ENCODE data around the gene DGKG. TPM values are rescaled to one million over a fixed set of nuclear protein-coding genes. Genes with fewer than 3 reads are reported as not detected.

Gene DGKG
- total and polyA plus RNA-seq, 2 of the 8 experiments (the other 6 are each of a cell fraction or from before 2014, with no cell fraction given), result 0.30 to 0.48 TPM

GRCh38 chr3:186189492-186189891 lies 172.5 kb downstream of the DGKG start:
- Histone ChIP-seq H3K79me1 (ENCODE audit: low read depth, low read length) (no peaks in the 10 kb centered on the region), H3K79me2 (ENCODE audit: control insufficient read depth in 1 of 2, insufficient read depth in 2 of 2, low read length in 2 of 2) (no peaks in the 10 kb centered on the region), H4K8ac (ENCODE audit: extremely low read depth, insufficient read depth, low read length) (no peak overlapping the region), H3K23me2 (ENCODE audit: low read depth, low read length) (peaks cover 7% of the 10 kb centered on the region; the same call in 1 of the 2 replicates), H4K5ac (ENCODE audit: insufficient read length, low read depth, low read length) (no peak overlapping the region), H4K20me1 (replicated peaks in 1 of 2; ENCODE audit: control insufficient read depth in 1 of 2, insufficient read depth in 2 of 2, low read length in 2 of 2) (peaks cover 0 to 2% of the 10 kb centered on the region in 2 experiments), H4K91ac (replicated peaks; ENCODE audit: insufficient read length, low read length) (no peak overlapping the region), H3K14ac (ENCODE audit: insufficient read length) (no peak overlapping the region), H2BK20ac (ENCODE audit: low read length) (no peak overlapping the region), H3K4ac (replicated peaks; ENCODE audit: insufficient read length, low read depth, low read length) (no peak overlapping the region), H3K4me1 (replicated peaks in 1 of 4; ENCODE audit: control insufficient read depth in 3 of 4, insufficient read depth in 4 of 4, low read length in 3 of 4) (peaks cover 3 to 8% (median 4%) of the 10 kb centered on the region in 4 experiments; a peak in 6 of 7 replicates), H2BK120ac (replicated peaks; ENCODE audit: low read depth, low read length) (no peak overlapping the region), H3K4me2 (ENCODE audit: insufficient read depth in 1 of 2, low read depth in 2 of 2, low read length in 2 of 2) (no peak overlapping the region), H3K4me3 (ENCODE audit: extremely low read depth in 1 of 4, insufficient read depth in 2 of 4, low read depth in 3 of 4, low read length in 4 of 4) (no peak overlapping the region), H2BK12ac (ENCODE audit: low read depth, low read length) (no peak overlapping the region), H3K9ac (replicated peaks in 1 of 4; ENCODE audit: extremely low read depth in 1 of 4, low read depth in 3 of 4, low read length in 3 of 4) (no peak overlapping the region), H2AK5ac (ENCODE audit: low read depth, low read length) (no peak overlapping the region), H2AFZ (ENCODE audit: low read length) (no peak overlapping the region), H2BK5ac (ENCODE audit: low read depth, low read length) (no peak overlapping the region), H3K27ac (ENCODE audit: low read depth, low read length) (no peak overlapping the region), H3K23ac (ENCODE audit: insufficient read length) (no peak overlapping the region), H2BK15ac (ENCODE audit: low read length) (no peak overlapping the region), H3K9me3 (ENCODE audit: insufficient read depth in 2 of 2, low read depth in 1 of 2, low read length in 1 of 2) (no peaks in the 10 kb centered on the region), H3K56ac (replicated peaks; ENCODE audit: insufficient read length, low read depth, low read length) (no peak overlapping the region), H3K18ac (ENCODE audit: extremely low read depth, low read length) (no peak overlapping the region), H3K36me3 (ENCODE audit: control insufficient read depth in 2 of 4, insufficient read depth in 4 of 4, low read length in 3 of 4) (no peaks in the 10 kb centered on the region), H3K27me3 (replicated peaks in 1 of 4; ENCODE audit: control insufficient read depth in 3 of 4, extremely low read depth in 1 of 4, insufficient read depth in 3 of 4, low read length in 3 of 4) (peaks cover 25 to 45% (median 37%) of the 10 kb centered on the region in 4 experiments)
- no peak for FAIRE-seq
- no peak for DNase-seq (ENCODE audit: low read depth in 1 of 2, low spot score in 2 of 2)
- TF ChIP-seq PHF8 (conservative IDR thresholded peaks at IDR 0.05; ENCODE audit: low read depth, low read length), result no peak
- no peak for TF ChIP-seq CBX8 (IDR thresholded peaks at IDR 0.05; ENCODE audit: borderline replicate concordance, low read depth, low read length)
- TF ChIP-seq SIRT6 (IDR thresholded peaks at IDR 0.05; ENCODE audit: low read length), result no peak
- no peak for TF ChIP-seq NANOG (IDR thresholded peaks at IDR 0.05; ENCODE audit: insufficient read depth, low read depth, low read length, poor library complexity, severe bottlenecking)
- no peak for TF ChIP-seq POLR2A (IDR thresholded peaks at IDR 0.05; ENCODE audit: control extremely low read depth in 1 of 2, low read depth in 2 of 2, low read length in 2 of 2)
- no peak for TF ChIP-seq FOSL1 (IDR thresholded peaks at IDR 0.05; ENCODE audit: insufficient read depth, low read depth, low read length)
- WGBS, 2 experiments (ENCODE audit: extremely low coverage in 1 of 2, insufficient coverage in 1 of 2, insufficient read length in 1 of 2, insufficient replicate concordance in 2 of 2, low coverage in 1 of 2, low lambda C conversion rate in 2 of 2, missing lambda C conversion rate in 1 of 2), result 82% methylated on average over 2 of the region's 2 CpGs; no CpG with 5 or more reads in 1 of the 2 experiments
- CTCF ChIA-PET (ENCODE audit: partially characterized antibody), result no interaction called here
- POLR2A ChIA-PET (ENCODE audit: partially characterized antibody), result interaction anchor here (0.8 kb wide), 1 partner anchor 38 kb away, joined by 3 read pairs; no protein-coding TSS in a partner anchor
